NCI-H774 (cell line): ENCODE results near the gene CBX3.
"Not testable (repeated sequence)": the region's sequence is repeated elsewhere in the genome, so short reads cannot be mapped to it uniquely, and the experiment has no call there.

Experiments used
- DNase-seq: peaks from one replicate; lab custom pipeline; 2025; lab: John Stamatoyannopoulos, UW

Gene CBX3

GRCh38 chr7:26188206-26188956 lies 13.2 kb upstream of the CBX3 start:
- DNase-seq = no peak

DNA sequence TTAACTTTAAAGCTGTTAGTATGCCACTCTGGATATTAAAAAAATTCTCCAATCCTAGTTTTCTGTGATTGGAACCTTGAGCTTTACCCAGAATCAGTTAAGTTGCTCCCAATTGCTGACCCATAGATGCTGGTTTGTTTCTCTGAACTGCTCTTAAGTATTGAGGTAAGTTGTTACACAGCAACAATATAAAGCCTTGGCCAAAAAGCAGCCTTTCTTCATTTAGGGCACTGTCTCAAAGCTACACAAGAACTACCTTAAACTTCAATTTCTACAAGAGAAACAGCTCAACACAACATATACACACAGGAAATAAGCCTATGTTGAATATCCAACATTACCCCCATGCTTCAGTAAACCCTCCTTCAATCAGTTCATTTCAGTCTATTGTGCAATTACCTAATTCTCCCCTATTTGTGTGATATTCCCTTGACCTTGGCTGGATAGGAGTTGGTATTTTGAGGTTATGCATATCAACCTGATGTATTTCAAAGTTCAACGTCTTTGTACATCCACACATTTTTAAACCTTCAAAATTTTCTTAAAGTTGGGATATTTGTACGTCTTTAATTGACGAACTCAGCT lies 12.5 kb upstream of the CBX3 start:
- no peak for DNase-seq

DNA sequence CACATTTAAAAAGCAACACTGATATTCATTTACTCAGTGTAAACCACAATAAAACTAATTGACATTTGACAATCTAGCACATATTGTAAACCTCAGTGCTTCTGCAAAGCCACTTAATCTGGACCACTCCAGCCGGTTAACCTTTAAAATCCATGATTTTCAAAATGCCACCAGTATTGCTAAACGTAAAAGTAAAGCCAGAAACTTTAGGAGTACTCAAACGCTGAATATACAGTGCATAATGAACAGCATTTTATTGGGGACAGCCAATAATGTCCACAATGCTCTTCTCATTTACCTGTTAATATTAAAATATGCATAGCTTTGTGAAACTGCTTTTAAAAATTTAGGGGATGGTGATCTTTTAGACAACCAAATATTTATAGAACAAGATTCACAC lies 11.8 kb upstream of the CBX3 start:
- DNase-seq = no peak

DNA sequence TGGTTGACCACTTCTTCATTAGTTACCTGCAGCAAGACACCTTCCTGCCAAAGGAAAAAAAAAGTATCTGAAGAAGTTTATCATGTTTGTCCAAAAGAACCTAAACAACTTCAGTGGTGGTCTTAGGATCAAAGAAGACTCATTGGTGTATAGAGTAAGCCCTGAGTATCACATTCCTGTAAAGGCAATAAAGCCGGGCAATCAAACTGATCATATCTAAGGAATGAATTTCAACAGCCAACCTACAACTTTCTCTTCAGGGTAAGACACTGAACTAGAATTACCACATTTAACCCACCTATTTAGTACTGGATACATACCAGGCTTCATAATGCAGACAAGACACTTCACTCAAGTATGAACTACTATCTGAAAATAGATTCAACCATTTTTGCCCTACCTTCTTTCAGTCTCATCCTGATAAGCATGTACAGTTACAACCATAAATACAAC lies 11.1 kb upstream of the CBX3 start:
- no peak for DNase-seq

GRCh38 chr7:26191233-26191973 lies 10.1 kb upstream of the CBX3 start:
- no peak for DNase-seq

DNA sequence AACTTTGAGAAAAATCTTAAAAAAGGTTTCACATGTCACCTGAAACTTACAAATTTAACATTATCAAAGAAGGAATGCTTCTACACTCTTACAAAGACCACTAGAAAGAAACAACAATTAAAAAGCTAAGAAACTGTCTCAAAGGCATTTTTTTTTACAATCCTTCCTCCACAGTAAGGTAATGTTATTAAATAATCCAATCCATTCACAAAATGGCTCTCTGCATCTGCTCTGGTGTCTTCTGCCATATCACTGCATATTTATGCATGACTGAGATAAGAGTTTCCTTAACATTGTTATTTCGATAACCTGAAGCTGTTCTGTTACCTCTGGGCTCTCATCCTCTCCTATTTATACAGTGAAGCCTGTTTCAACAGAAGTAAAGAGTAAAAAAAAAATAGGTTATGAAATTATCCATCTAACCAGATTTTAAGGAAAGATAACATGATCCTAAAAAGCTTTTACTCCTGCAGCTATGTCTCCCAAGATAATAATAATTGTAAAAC lies 9.5 kb upstream of the CBX3 start:
- DNase-seq = no peak

GRCh38 chr7:26192485-26193087 lies 9.0 kb upstream of the CBX3 start:
- no peak for DNase-seq

GRCh38 chr7:26193432-26194207 lies 7.9 kb upstream of the CBX3 start:
- DNase-seq = no peak

- not testable (repeated sequence) for DNase-seq
Observed at GRCh38 chr7:26194764-26195163, 6.8 kb upstream of the CBX3 start.

DNA sequence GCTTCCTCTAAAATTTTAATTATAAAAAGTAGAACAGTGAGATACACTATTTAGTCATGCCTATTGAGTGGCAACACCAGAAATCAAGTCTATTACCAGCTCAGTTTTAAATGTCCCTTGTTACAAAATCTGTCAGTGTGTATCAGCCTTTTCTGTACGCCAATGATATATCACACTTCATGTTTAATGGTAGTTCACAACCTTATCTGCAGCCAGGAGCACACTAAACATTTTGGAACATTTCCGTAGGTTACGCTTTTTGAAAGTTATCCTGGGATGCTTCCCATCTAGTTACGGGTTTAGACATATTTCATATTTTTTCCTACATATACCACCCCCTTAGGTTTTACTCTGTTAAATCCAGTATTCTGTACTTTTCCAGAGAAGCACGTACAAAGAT lies 6.4 kb upstream of the CBX3 start:
- DNase-seq = no peak

- no peak for DNase-seq
Observed at GRCh38 chr7:26195867-26196657, 5.5 kb upstream of the CBX3 start.

DNA sequence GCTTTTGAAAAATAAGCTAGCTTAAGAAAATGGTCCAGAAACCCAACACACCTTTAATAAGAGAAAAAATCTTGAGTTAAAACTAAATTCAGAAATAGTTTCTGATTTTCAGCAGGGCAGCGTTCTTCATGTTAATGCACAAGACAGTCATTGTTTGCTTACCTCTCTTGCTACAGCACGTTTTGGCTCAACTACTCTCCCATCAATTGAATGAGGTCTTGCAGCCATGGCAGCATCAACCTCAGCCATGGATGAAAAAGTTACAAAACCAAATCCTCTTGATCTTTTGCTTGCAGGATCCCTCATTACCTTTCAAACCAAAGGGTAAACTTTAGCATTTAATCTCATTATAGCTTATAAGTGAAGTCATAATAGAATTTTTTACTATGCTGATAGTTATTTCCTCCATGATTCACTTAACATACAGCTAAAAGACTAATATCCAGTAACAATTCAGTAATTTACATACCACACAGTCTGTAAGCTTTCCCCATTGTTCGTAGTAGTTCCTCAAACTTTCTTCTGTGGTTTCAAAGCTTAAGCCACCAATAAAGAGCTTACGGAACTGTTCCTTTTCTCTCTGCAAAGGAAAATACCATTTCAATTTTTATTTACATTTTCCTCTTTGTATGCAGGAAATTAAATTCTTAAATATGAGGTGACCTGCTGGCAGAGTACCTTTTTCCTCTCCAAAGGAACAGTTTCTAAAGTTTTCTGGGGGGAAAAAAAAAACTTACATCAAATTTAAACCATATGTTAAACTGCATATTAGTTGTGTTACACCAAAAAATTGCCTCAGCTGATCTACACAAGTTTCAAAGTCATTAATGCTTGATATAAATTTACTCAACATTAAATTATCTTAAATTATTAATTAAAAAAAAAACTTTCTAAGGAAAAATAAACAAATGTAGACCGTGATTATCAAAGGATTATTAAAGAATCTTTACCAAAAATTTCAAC lies 4.1 kb upstream of the CBX3 start:
- DNase-seq = no peak

DNA sequence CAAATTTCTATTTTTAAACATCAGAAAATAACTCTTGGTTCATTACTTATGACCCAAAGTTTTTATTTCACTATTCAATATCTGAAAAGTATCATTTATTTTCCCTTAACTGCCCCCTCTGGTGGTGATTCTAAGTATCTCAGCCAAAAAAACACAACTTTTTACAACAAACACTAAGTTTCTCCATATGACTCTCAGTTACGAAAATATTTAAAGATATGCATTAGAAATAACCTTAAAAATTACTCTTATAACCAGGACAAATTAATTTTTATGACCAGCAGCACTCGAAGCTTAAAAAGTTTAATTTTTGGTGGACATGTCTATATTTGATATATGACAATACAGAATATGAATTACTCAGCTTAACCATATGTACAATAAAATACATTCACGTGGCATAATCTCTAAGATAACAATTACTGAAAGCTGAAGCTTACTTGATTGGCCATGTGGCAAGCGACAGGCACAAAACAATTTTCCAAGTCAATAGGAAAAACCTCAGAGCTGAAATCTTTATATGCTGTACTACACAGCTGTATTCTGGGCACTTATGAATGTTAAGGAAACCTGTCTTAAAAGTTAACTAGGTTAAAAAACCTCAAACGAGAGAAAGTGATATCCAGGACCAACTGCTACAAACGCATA lies 3.3 kb upstream of the CBX3 start:
- no peak for DNase-seq

DNA sequence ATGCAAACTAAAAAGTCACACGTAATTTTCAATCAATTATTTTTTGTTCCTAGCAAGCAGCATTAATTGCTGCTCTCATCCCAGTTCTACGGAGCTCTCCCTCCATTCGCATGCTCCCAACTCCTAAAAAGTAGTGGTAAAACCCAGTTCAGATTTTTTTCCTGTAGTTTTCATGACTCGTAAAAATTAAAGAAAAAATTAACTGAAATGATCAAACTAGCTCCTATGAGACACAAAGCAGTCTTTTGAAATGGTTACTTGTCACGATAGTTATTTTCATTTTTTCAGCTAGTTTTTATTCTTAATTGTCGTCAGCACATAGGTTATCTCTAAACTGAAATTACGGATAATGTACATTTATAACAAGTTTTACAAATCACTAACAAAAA lies 2.8 kb upstream of the CBX3 start:
- no peak for DNase-seq

DNA sequence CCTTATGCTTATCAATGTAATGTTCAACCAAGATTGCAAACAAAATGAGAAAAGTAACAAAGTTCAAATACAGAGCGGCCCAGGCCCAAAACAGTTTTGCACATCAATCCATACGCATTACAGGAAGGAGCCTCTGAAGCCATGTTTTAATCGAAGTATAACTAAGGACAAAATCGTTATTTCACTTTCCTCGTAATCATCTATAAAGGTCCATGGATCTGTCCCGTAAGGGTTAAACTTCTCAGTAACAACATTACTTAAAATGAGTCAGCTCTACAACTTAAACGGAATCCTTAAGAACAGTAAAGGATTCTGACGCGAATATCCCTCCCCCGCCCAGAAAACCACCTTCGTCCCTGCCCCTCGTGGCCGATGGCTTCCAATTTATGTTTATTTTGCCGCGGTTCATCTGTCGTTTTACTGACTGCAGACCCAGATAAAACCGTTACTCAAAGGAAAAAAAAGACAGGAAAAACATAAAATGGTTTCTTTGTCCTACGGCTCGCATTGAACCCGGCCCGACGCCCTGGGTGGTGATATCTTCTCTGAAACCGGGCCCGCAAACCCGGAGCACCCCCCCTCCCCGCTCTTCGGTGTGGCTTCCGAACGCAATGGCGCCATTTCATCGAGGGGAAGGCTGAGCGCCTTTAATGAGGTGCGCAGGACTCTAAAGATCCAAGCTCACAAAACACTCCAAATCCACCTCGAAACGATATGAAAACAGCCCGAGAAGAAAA lies 2.1 kb upstream of the CBX3 start:
- peak; percentile 59 for DNase-seq

DNA sequence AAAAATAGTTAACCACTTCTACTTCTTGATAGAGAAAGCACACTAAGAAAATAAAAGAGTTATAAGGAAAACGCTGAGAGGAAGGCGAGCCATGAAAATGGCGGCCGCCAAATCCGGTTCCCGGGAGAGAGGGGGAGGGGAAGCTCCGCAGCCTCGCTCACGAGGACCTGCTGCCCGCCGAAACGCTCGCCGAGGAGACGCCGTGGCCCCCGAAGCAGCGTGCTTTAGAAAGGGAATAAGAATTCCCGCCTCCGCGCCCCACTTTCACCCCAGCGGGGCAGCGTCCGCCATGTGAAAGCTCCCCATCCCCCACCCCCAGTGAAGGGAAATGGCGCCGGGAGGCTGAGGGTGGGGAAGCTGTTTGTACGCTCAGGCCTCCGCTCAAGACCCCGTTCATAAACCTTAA lies 1.5 kb upstream of the CBX3 start:
- DNase-seq = peak; percentile 59

DNA sequence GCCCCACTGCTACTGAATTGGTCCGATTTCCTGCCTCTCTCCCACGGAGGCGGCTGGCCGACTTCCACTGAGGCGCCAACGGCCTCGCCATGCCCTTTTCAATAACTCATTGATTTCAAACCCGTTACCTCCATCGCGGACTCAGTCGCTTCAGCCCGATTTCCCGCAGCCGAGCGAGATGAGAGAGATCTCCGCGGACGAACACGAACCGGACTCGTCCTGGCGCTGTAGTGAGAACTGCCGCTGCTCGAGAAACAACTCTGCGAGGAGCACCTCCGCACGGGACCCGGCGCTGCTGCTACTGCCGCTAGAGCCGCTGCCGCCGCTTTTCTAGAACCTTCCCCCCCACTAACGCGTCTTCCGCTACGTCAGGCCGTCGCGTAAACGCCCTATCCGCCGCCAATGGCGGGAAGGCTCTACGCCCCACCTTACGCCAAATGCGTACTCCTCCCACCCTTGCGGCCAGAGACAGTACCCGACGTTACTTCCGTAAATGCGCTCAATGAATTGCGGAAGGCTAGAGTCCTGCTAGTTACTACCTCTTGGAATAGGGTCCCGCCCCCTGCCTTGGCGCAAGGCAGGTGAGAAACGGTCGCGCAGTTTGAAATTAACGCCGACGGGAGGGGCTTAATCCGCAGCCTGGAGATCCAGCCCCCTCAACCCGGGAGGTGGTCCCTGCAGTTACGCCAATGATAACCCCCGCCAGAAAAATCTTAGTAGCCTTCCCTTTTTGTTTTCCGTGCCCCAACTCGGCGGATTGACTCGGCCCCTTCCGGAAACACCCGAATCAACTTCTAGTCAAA lies 900 bp upstream of the CBX3 start, which contains the start of gene HNRNPA2B1:
TSS of gene HNRNPA2B1 (minus strand) at position 303 of the 803 bp plus-strand sequence. CDS start at position 134, 169 bp downstream.
- DNase-seq = peak; percentile 98
